SU-DHL-6 (cell line): ENCODE measurements around the gene CELSR1.

ENCODE experiments used
- CTCF ChIP-seq: fragments of 200-600 bp; sonication (generic); IDR thresholded peaks from one replicate; pipeline ENCODE4 v1.5.1; 2017; ENCODE audit warnings: antibody characterized with exemption, mild to moderate bottlenecking, low read length, moderate library complexity; ENCODE audit not compliant: insufficient read depth, poor library complexity, severe bottlenecking
- EZH2phosphoT487 ChIP-seq: fragments of 200-600 bp; sonication (generic), shearing (Covaris generic); conservative IDR thresholded peaks from 2 replicates; pipeline ENCODE4 v1.6.1; 2018; ENCODE audit warnings: mild to moderate bottlenecking, antibody characterized with exemption, low read length, moderate library complexity, mixed read lengths

DNA sequence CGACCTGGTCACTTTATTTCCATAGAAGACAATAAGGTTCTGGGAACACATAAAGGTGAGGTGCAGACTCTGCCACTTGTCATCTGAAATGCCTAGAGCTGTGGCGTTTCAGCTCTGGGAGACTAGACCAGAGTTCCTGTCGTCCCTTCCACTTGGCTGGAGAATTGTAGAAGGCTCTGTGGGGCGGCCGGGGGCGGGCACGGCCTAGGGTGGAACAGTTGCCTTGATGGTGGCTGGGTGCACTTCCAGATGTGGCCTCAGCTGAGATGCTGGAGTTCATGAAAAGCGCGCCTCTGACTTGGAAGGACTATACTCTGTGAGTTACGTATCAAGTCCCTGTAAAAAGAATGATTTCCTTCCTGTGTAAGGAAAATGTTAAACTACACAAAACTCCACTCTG, 185.1 kb downstream of the CELSR1 start:
- TF ChIP-seq CTCF (no peak), EZH2phosphoT487 (no peak)
